Measurements from ENCODE around the gene PARP12.

PARP12 gene

GRCh38 chr7:140039066-140039465, 23.7 kb downstream of the PARP12 start:
- peak; percentile 50 for DNase-seq (ENCODE audit: low read depth)
- TF ChIP-seq CTCF (IDR thresholded peaks at IDR 0.05; ENCODE audit: low read length, missing control alignments): no peak
- H3K4me3 ChIP-seq (replicated peaks; ENCODE audit: low read depth, low read length): no peak overlapping the region

DNA sequence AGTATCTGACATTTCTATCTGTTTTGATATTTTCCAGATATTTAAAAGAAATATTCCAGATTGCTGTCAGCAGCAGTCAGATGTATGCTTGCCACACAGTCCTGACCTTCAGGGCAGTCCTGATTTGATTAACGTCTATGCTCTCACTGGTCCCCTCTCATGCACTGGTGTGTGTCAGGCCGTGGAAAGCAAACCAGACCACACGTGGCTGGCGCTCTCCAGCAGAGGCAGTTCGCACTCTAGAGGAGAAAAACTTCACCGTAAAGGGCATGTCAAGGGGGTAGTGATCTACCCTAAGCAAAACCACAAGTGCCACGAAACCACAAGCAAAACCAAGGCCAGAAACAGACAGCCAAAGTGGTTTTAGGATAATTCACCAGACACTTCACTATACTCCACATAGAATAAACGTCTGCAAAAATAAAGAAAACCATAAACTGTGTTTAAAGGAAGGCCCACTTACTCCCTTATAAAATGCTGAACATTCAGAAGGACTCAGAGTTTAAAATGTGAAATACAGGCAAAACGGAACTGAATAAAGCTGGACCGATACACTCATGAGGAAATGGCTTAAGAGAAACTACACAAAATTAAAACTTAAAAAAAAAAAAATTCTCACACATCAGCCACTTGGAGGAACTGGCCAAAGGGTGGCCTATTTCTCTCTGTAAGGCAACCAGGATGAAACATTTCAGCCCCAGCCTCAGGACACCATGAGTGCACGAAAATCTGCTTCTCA, 26.4 kb downstream of the PARP12 start:
- DNase-seq (ENCODE audit: low read depth): no peak
- no peak overlapping the region for H3K4me3 ChIP-seq (replicated peaks; ENCODE audit: low read depth, low read length)
- TF ChIP-seq CTCF (IDR thresholded peaks at IDR 0.05; ENCODE audit: low read length, missing control alignments): no peak

- no peak overlapping the region for H3K4me3 ChIP-seq (replicated peaks; ENCODE audit: low read depth, low read length)
- DNase-seq (ENCODE audit: low read depth): peak; percentile 60
- TF ChIP-seq CTCF (IDR thresholded peaks at IDR 0.05; ENCODE audit: low read length, missing control alignments): no peak
Measured at GRCh38 chr7:140035400-140036223, 27.1 kb downstream of the PARP12 start.

GRCh38 chr7:140034421-140034820, 28.3 kb downstream of the PARP12 start:
- no peak for TF ChIP-seq CTCF (IDR thresholded peaks at IDR 0.05; ENCODE audit: low read length, missing control alignments)
- no peak overlapping the region for H3K4me3 ChIP-seq (replicated peaks; ENCODE audit: low read depth, low read length)
- no peak for DNase-seq (ENCODE audit: low read depth)

DNA sequence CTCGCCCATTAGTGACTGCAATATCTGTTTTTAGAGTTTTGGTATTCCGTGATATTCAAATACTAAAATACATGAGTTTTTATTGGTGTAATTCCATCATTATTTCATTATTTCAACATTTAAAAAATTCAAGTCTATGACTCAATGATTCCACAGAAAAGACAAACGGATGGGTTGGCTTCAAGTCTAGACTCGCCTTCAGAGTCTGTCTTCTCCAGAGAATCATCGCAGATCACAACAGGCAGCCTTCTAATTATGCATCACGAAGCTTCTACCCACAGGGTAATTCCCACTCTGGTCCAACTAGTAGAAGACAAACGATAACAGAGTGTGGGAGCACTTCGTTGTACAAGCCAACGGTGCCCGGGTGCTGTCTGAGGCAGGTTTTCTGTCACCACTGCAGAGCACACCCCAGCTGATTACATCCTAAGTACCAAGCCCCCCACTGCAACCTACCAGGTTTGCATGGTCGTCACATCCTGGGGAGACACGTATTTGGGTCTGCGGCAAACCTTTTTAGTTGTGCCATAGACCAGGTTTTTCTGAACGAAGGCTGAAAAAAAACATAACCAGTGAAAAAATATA, 28.9 kb downstream of the PARP12 start:
- H3K4me3 ChIP-seq (replicated peaks; ENCODE audit: low read depth, low read length): no peak overlapping the region
- no peak for TF ChIP-seq CTCF (IDR thresholded peaks at IDR 0.05; ENCODE audit: low read length, missing control alignments)
- no peak for DNase-seq (ENCODE audit: low read depth)

GRCh38 chr7:140033036-140033435, 29.7 kb downstream of the PARP12 start:
- no peak for TF ChIP-seq CTCF (IDR thresholded peaks at IDR 0.05; ENCODE audit: low read length, missing control alignments)
- DNase-seq (ENCODE audit: low read depth): peak; percentile 28
- H3K4me3 ChIP-seq (replicated peaks; ENCODE audit: low read depth, low read length): no peak overlapping the region

All from fibroblast of pulmonary artery (primary cell).